Stimulated activated CD4-positive, alpha-beta T cell treated with anti-CD3 and anti-CD28 coated beads, Interleukin-12 subunit alpha, Interleukin-12 subunit beta, amount 100 ng/mL, for 4 hours (primary cell): ENCODE data around the gene POLR1B.
A peak's percentile ranks its signal among the peaks of the same experiment; 100 is the strongest.
"Not testable (repeated sequence)": the region's sequence is repeated elsewhere in the genome, so short reads cannot be mapped to it uniquely, and the experiment has no call there.

Source experiments
- DNase-seq: peaks from one replicate; pipeline ENCODE4 v3.0.0-alpha.2; 2020

Gene POLR1B

DNA sequence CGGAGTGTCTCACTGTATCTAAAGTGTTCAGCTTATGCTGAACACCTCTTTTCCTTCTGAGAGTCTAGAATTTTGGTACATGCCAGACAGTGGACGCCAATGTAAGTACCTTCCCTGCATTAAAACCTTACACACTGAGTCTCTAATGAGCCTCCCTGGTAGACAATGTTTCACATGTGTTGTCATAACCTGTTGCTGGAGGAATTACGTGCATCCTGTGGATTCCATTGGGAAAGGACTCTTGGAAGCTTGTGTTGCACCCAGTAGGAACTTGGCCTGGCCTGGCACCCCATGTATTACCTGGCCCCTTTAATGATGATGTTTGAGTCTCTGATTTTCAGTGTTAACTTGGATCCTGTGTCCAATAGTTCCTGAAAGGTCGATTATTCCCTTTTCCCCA, 62.7 kb downstream of the POLR1B start:
- DNase-seq: no peak

DNA sequence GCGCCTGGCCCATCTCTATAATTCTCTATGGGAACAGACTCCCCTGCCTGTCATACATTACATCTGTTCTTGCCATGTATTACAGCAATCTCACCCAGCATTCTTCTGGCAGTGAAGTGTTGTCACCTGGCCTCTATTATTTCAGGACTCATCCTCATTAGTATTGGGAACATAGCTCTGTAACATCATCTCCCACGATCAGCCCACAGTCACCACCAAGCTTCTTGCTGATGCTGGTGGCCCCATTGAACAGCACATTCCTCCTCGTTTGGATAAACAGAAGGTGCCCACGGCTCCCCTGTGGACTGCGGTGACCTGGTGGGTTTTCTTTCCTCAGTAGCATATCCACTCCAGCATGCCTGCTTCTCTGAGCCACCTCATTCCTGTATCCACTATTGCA, 63.7 kb downstream of the POLR1B start:
- no peak for DNase-seq

DNA sequence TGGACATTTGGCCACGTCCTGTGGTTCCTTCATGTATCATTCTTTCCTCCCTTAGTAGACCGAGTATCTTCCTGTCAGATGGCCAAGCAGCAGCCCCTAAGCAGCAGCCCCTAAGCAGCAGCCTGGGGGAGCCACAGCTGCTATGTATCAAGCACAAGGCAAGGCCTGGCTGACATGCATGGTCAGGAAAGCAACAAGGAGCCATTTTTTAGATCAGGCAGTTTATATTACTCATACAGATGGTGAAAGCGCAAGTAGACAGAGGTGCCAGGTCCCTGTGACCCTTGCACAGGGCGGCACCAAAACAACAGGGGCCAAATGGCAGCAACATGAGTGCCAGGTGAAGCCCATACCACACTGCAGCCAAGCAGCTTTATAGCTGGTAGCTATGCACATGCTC, 64.3 kb downstream of the POLR1B start:
- DNase-seq: no peak

GRCh38 chr2:112607680-112608438, 65.6 kb downstream of the POLR1B start:
- DNase-seq: no peak

DNA sequence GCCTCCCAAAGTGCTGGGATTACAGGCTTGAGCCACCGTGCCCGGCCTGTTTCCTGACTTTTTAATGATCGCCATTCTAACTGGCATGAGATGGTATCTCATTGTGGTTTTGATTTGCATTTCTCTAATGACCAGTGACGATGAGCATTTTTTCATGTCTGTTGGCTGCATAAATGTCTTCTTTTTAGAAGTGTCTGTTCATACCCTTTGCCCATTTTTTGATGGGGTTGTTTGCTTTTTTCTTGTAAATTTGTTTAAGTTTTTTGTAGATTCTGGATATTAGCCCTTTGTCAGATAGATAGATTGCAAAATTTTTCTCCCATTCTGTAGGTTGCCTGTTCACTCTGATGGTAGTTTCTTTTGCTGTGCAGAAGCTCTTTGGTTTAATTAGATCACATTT, 67.1 kb downstream of the POLR1B start:
- DNase-seq: not testable (repeated sequence)

- DNase-seq: not testable (repeated sequence)
Measured at GRCh38 chr2:112612283-112612682, 70.0 kb downstream of the POLR1B start.

DNA sequence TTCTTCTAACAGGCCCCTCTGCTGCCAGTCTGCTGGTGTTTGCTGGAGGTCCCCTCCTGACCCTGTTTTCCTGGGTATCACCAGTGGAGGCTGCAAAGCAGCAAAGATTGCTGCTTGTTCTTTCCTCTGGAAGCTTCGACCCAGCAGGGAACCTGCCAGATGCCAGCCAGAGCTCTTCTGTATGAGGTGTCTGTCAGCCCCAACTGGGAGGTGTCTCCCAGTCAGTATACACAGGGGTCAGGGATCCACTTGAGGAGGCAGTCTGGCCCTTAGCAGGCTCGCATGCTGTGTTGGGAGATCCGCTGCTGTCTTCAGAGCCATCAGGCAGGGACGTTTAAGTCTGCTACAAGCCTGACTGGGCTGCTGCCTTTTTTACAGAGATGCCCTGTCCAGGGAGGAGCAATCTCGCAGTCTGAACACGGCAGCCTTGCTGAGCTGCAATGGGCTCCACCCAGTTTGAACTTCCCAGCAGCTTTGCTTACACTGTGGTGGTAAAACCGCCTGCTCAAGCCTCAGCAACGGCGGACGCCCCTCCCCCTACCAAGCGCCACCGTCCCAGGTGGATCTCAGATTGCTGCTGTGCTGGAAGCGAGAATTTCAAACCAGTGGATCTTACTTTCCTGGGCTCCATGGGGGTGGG, 72.1 kb downstream of the POLR1B start:
- no peak for DNase-seq

DNA sequence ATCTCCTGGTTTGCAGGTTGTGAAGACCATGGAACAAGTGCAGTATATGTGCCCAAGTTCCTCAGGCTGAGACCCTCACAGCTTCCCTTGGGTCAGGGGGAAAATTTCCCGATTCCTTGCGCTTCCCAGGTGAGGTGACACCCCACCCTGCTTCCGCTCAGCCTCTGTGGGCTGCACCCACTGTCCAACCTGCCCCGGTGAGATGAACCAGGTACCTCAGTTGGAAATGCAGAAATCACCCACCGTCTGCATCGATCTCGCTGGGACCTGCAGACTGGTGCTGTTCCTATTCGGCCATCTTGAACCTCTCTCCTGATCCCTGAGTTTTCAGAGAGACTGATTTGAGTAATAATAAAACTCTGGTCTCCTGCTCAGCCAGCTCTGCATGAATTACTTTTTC, 72.8 kb downstream of the POLR1B start:
- DNase-seq: no peak

- DNase-seq: not testable (repeated sequence)
Measured at GRCh38 chr2:112615798-112616197, 73.5 kb downstream of the POLR1B start.

- DNase-seq: no peak
Measured at GRCh38 chr2:112618383-112618782, 76.1 kb downstream of the POLR1B start.

DNA sequence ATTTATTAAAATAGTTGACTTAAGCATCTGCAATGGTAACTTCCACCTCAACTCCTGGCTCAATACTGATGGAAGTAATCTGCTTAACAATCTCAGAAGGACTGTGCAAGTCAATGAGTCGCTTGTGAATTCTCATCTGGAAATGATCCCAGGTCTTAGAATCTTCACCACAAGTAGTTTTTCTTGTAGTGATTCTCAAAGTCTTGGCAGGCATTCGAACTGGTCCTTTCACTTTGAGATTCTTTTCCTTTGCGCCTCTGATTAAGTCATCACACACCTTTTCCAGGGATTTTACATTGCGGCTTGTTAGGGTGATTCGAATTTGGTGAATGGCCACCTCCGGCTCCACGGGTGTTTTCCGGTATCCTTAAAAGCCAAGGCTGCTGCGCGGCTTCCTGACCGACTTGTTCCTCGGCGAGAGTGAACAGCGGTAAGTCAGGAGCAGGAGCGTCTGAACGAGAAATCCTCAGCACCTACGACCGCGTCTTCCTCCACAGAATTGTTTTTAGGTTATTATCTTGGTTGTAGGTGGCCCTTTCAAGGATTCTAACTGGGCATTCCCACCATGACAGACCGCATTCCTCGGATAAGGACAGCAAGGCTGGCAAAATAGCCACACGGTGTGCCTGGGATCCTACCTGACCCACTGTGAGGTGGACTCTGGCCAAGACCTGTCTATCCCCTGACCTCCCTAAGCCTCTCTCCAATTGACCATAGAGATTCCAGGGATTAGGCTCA, 79.7 kb downstream of the POLR1B start:
- DNase-seq: no peak

GRCh38 chr2:112622528-112622849, 80.2 kb downstream of the POLR1B start:
- DNase-seq: no peak

GRCh38 chr2:112623913-112624777, 81.9 kb downstream of the POLR1B start:
- DNase-seq: peak; percentile 61

GRCh38 chr2:112625474-112626114, 83.3 kb downstream of the POLR1B start:
- DNase-seq: no peak

- peak; percentile 57 for DNase-seq
Measured at GRCh38 chr2:112626604-112627059, 84.4 kb downstream of the POLR1B start.
